Measurements from ENCODE around the gene ARHGAP44.

Gene ARHGAP44

GRCh38 chr17:12898110-12898509 lies 108.8 kb downstream of the ARHGAP44 start:
- peaks cover 3% of the 10 kb centered on the region; the same call in 1 of the 2 replicates for H3K4me1 ChIP-seq (ENCODE audit: insufficient read depth, low read length)
- no peak overlapping the region for H3K9ac ChIP-seq (ENCODE audit: low read depth, low read length)
- H3K36me3 ChIP-seq (ENCODE audit: insufficient read depth, low read length) = no peaks in the 10 kb centered on the region
- no peaks in the 10 kb centered on the region for H3K9me3 ChIP-seq (ENCODE audit: control insufficient read depth, insufficient read depth, low read length)

- no peaks in the 10 kb centered on the region for H3K9me3 ChIP-seq (ENCODE audit: control insufficient read depth, insufficient read depth, low read length)
- H3K9ac ChIP-seq (ENCODE audit: low read depth, low read length) = no peak overlapping the region
- no peaks in the 10 kb centered on the region for H3K36me3 ChIP-seq (ENCODE audit: insufficient read depth, low read length)
- peaks cover 3% of the 10 kb centered on the region; the same call in 1 of the 2 replicates for H3K4me1 ChIP-seq (ENCODE audit: insufficient read depth, low read length)
Observed at GRCh38 chr17:12899604-12900003, 110.3 kb downstream of the ARHGAP44 start.

GRCh38 chr17:12900474-12900873 lies 111.2 kb downstream of the ARHGAP44 start:
- Histone ChIP-seq H3K9me3 (ENCODE audit: control insufficient read depth, insufficient read depth, low read length) (no peaks in the 10 kb centered on the region), H3K4me1 (ENCODE audit: insufficient read depth, low read length) (peaks cover 3% of the 10 kb centered on the region; the same call in 1 of the 2 replicates), H3K36me3 (ENCODE audit: insufficient read depth, low read length) (no peaks in the 10 kb centered on the region), H3K9ac (ENCODE audit: low read depth, low read length) (no peak overlapping the region)

- Histone ChIP-seq H3K4me1 (ENCODE audit: insufficient read depth, low read length) (peaks cover 3% of the 10 kb centered on the region; the same call in 1 of the 2 replicates), H3K9ac (ENCODE audit: low read depth, low read length) (no peak overlapping the region), H3K9me3 (ENCODE audit: control insufficient read depth, insufficient read depth, low read length) (0 out of 2 replicates have a peak, but pooled peaks cover 3% of the 10 kb centered on the region), H3K36me3 (ENCODE audit: insufficient read depth, low read length) (0 out of 2 replicates have a peak, but pooled peaks cover 2% of the 10 kb centered on the region)
Observed at GRCh38 chr17:12902046-12902445, 112.7 kb downstream of the ARHGAP44 start.

- no peaks in the 10 kb centered on the region for H3K4me1 ChIP-seq (ENCODE audit: insufficient read depth, low read length)
- H3K9ac ChIP-seq (ENCODE audit: low read depth, low read length) = no peak overlapping the region
- H3K36me3 ChIP-seq (ENCODE audit: insufficient read depth, low read length) = 0 out of 2 replicates have a peak, but pooled peaks cover 2% of the 10 kb centered on the region
- peaks cover 3% of the 10 kb centered on the region; the same call in 1 of the 2 replicates for H3K9me3 ChIP-seq (ENCODE audit: control insufficient read depth, insufficient read depth, low read length)
Observed at GRCh38 chr17:12907477-12907876, 118.2 kb downstream of the ARHGAP44 start.

- Histone ChIP-seq H3K4me1 (ENCODE audit: insufficient read depth, low read length) (no peaks in the 10 kb centered on the region), H3K9me3 (ENCODE audit: control insufficient read depth, insufficient read depth, low read length) (peaks cover 3% of the 10 kb centered on the region; the same call in 1 of the 2 replicates), H3K9ac (ENCODE audit: low read depth, low read length) (no peak overlapping the region), H3K36me3 (ENCODE audit: insufficient read depth, low read length) (0 out of 2 replicates have a peak, but pooled peaks cover 2% of the 10 kb centered on the region)
Observed at GRCh38 chr17:12909046-12909445, 119.7 kb downstream of the ARHGAP44 start.

- no peak overlapping the region for H3K9ac ChIP-seq (ENCODE audit: low read depth, low read length)
- H3K4me1 ChIP-seq (ENCODE audit: insufficient read depth, low read length) = no peaks in the 10 kb centered on the region
- peaks cover 3% of the 10 kb centered on the region; the same call in 1 of the 2 replicates for H3K9me3 ChIP-seq (ENCODE audit: control insufficient read depth, insufficient read depth, low read length)
- H3K36me3 ChIP-seq (ENCODE audit: insufficient read depth, low read length) = 0 out of 2 replicates have a peak, but pooled peaks cover 2% of the 10 kb centered on the region
Observed at GRCh38 chr17:12909511-12909910, 120.2 kb downstream of the ARHGAP44 start.

- H3K9me3 ChIP-seq (ENCODE audit: control insufficient read depth, insufficient read depth, low read length) = peaks cover 3% of the 10 kb centered on the region; the same call in 1 of the 2 replicates
- no peak overlapping the region for H3K9ac ChIP-seq (ENCODE audit: low read depth, low read length)
- no peaks in the 10 kb centered on the region for H3K4me1 ChIP-seq (ENCODE audit: insufficient read depth, low read length)
- H3K36me3 ChIP-seq (ENCODE audit: insufficient read depth, low read length) = 0 out of 2 replicates have a peak, but pooled peaks cover 2% of the 10 kb centered on the region
Observed at GRCh38 chr17:12911239-12911638, 121.9 kb downstream of the ARHGAP44 start.

GRCh38 chr17:12917399-12917798 lies 128.1 kb downstream of the ARHGAP44 start:
- Histone ChIP-seq H3K36me3 (ENCODE audit: insufficient read depth, low read length) (peaks cover 4% of the 10 kb centered on the region; the same call in 1 of the 2 replicates), H3K4me1 (ENCODE audit: insufficient read depth, low read length) (no peaks in the 10 kb centered on the region), H3K9me3 (ENCODE audit: control insufficient read depth, insufficient read depth, low read length) (no peaks in the 10 kb centered on the region), H3K9ac (ENCODE audit: low read depth, low read length) (no peak overlapping the region)

- H3K36me3 ChIP-seq (ENCODE audit: insufficient read depth, low read length) = peaks cover 4% of the 10 kb centered on the region; the same call in 1 of the 2 replicates
- no peak overlapping the region for H3K9ac ChIP-seq (ENCODE audit: low read depth, low read length)
- H3K9me3 ChIP-seq (ENCODE audit: control insufficient read depth, insufficient read depth, low read length) = no peaks in the 10 kb centered on the region
- H3K4me1 ChIP-seq (ENCODE audit: insufficient read depth, low read length) = no peaks in the 10 kb centered on the region
Observed at GRCh38 chr17:12918142-12918541, 128.8 kb downstream of the ARHGAP44 start.

GRCh38 chr17:12922120-12922519 lies 132.8 kb downstream of the ARHGAP44 start:
- peaks cover 4% of the 10 kb centered on the region; the same call in 1 of the 2 replicates for H3K36me3 ChIP-seq (ENCODE audit: insufficient read depth, low read length)
- H3K9ac ChIP-seq (ENCODE audit: low read depth, low read length) = no peak overlapping the region

GRCh38 chr17:12924614-12925013 lies 135.3 kb downstream of the ARHGAP44 start:
- H3K9me3 ChIP-seq (ENCODE audit: control insufficient read depth, insufficient read depth, low read length) = no peaks in the 10 kb centered on the region
- H3K9ac ChIP-seq (ENCODE audit: low read depth, low read length) = no peak overlapping the region
- H3K4me1 ChIP-seq (ENCODE audit: insufficient read depth, low read length) = no peaks in the 10 kb centered on the region
- no peaks in the 10 kb centered on the region for H3K36me3 ChIP-seq (ENCODE audit: insufficient read depth, low read length)

More at GRCh38 chr17:12922120-12922519, 132.8 kb downstream of the ARHGAP44 start:
- Histone ChIP-seq H3K9me3 (ENCODE audit: control insufficient read depth, insufficient read depth, low read length) (no peaks in the 10 kb centered on the region), H3K4me1 (ENCODE audit: insufficient read depth, low read length) (no peaks in the 10 kb centered on the region)

GRCh38 chr17:12927001-12927400 lies 137.7 kb downstream of the ARHGAP44 start:
- Histone ChIP-seq H3K9ac (ENCODE audit: low read depth, low read length) (no peak overlapping the region; the same call in 1 of the 2 replicates), H3K36me3 (ENCODE audit: insufficient read depth, low read length) (no peaks in the 10 kb centered on the region), H3K4me1 (ENCODE audit: insufficient read depth, low read length) (no peaks in the 10 kb centered on the region), H3K9me3 (ENCODE audit: control insufficient read depth, insufficient read depth, low read length) (no peaks in the 10 kb centered on the region)

- H3K9me3 ChIP-seq (ENCODE audit: control insufficient read depth, insufficient read depth, low read length) = no peaks in the 10 kb centered on the region
- no peaks in the 10 kb centered on the region for H3K4me1 ChIP-seq (ENCODE audit: insufficient read depth, low read length)
- no peak overlapping the region for H3K9ac ChIP-seq (ENCODE audit: low read depth, low read length)
- no peaks in the 10 kb centered on the region for H3K36me3 ChIP-seq (ENCODE audit: insufficient read depth, low read length)
Observed at GRCh38 chr17:12927541-12928425, 138.5 kb downstream of the ARHGAP44 start.

- Histone ChIP-seq H3K9me3 (ENCODE audit: control insufficient read depth, insufficient read depth, low read length) (no peaks in the 10 kb centered on the region), H3K9ac (ENCODE audit: low read depth, low read length) (no peak overlapping the region), H3K4me1 (ENCODE audit: insufficient read depth, low read length) (no peaks in the 10 kb centered on the region), H3K36me3 (ENCODE audit: insufficient read depth, low read length) (no peaks in the 10 kb centered on the region)
Observed at GRCh38 chr17:12928736-12929135, 139.4 kb downstream of the ARHGAP44 start.

Data from ES-I3 (cell line).